HG03060 (cell line): Measurements from ENCODE around the gene HDDC2.

ENCODE experiments used
- ATAC-seq: cut with Tn5 transposase; IDR thresholded peaks from one replicate; pipeline ENCODE4 v1.9.1; 2021; ENCODE audit warnings: low read depth, moderate number of reproducible peaks; ENCODE audit not compliant: unreplicated experiment

Gene HDDC2, protein sequence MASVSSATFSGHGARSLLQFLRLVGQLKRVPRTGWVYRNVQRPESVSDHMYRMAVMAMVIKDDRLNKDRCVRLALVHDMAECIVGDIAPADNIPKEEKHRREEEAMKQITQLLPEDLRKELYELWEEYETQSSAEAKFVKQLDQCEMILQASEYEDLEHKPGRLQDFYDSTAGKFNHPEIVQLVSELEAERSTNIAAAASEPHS

DNA sequence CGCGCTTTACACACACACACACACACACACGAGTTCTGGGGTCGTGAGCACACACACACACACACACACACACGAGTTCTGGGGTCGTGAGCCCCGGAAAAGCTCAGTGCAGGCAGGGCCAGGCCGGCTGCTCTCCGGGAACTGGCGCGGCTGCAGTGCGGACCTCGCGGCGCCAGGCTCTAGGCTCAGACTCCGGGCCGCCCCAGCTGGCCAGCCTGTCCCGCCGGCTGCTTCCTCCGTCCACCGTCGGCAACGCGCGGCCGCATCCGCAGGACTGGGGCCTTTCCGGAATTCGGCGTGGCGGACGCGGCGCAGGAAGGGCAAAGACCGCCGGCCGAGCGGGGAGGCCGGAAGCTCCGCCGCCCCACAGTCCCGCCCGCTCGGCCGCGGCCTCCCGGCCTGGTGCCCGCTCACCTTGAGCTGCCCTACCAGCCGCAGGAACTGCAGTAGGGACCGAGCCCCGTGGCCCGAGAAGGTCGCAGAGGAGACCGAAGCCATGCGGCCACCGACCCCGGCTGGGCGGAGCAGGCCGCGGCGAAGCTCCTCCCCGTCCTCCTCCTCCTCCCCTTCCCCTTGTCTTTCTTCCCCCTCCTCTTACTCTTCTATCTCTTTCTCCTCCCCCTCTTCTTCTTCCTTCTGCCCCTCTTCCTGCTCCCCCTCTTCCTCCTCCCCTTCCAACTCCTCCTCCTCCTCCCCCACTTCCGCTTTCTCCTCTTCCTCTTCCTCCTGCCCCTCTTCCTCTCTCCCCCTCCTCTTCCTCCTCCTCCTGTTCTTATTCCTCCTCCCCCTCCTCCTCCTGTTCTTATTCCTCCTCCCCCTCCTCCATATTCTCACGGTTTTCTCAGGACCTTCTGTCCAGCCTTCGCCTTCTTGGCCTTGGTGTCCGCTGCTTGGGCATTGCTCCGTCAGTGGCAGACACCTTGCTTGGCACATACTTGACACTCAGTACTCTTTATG is at the start of gene HDDC2:
Gene HDDC2, minus strand, starts transcription at position 533 of the 957 bp plus-strand sequence. Its CDS starts 35 bp downstream, at position 498.
- peak; percentile 44 for ATAC-seq

DNA sequence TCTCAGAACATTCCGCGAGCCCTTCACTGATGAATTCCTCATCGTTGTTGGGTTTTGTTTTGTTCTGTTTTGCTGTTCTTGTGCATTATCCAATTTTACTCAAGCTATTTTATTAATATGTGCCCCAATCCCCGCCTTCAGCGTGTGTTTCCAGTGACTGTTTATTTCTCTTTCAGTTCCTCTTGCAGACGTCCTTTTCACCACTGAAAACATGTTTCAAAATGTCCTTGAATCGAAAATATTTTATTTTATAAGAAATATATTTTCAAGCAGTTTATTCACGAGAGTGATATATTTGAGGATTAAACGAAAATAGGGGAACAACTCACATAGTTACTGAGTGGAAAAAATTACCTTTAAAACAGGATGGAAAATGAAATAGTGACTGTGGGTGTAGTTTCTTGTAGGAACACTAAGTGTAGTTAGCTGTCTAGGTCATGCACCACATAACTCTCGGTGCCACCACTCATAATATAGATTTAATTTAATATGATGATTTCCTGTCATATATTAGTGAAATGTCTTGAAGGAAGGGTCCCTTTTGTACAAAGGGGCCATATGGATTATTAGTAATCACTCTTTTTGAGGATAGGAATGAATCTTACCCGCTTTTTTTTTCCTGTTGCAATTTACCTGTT is 45.3 kb upstream of the HDDC2 start:
- ATAC-seq: peak; percentile 85

DNA sequence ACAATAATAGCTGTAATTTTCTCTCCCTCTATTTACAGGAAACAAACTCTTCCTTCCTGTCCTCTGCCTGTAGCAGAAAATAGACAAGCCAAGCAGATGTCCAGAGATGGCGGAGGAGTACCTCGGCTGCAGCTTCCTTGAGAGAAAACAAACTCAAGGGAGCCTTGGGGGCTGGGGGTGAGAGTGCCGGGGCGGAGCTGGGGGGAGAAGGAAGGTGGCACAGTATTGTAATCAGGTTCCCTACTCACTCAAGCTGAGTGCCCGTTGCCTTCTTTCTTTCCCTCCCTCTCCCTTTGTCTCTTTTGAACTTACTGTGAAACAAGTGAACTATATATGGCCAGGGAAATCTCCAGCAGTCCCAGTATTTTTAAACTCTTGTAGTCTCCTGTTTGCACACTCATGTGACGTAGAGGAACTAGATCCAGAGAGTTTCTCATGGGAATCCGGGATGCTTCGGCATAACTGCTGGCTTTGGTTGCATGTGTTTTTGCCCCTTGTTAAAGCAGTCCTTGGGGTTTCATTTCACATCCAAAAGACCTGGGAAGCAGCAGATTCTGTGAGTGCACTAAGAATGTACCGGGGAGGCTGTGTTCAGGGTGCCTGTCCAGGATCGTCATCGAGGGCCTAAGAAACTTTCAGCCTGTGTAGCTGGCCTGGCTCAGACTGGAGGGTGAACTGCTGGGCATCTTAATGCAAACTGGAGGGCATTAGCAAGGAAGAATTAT is 44.6 kb upstream of the HDDC2 start:
- ATAC-seq: peak; percentile 32

DNA sequence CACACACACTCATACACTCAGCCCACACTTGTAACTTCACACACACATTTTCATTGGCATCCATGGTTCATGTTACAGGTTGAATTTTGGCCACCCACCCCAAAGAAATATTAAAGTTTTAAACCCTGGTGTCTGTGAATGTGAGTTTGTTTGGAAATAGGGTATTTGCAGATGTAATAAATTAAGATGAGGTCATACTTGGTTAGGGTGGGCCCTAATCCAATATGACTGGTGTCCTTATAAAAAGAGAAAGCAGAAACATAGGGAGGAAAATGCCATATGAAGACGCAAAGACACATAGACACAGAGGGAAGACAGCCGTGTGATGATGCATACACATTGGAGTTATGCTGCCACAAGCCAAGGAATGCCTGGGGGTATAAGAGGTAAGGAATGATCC is 39.7 kb upstream of the HDDC2 start:
- no peak for ATAC-seq

DNA sequence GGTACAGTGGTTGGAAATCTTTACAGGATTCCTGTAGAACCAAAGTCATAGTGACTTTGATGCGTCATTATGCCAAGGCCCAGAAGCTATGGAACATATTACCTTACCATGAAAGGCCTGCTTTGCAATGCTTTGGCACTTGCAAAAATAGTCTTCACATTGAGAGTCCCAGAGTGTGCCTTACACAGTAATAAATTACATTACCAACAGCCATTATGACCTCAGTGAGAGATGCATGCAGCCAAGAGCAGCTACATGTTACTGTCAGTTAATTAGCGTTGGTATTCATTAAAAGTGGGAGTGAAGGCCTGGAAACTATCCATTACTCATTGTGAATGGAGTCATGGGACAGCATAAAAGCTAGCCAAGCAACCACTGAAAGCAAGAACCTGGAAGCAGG is 39.2 kb upstream of the HDDC2 start:
- no peak for ATAC-seq

DNA sequence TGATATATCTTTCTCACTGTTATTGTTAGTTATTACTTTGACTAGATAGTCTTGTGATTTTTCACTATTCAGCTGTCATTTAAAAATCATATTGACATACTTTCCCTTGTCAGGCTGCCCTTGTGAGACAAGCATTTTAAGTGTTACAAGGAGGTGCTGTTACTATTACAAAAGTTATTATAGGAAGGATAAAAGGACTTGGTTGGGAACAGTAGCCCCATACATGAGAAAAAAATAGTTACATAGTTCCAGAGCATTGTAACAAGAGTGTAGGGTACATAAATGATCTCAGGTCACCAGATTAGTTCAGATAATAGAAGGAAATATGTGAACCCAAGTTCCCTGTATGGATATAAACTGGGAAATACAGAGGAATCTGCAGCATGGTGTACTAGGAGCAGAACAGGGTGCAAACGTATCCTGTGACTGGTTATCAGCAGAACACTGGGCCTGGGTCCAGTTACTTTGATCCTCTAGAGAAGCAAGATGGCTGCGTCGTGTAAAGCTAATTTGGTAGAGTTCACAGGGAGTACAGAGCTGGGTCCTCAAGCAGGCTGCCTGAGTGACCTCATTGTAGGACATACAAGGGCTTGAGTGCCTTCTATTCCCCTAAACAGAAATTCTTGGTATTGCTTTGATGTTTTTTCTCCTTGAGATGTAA is 38.5 kb upstream of the HDDC2 start:
- no peak for ATAC-seq

DNA sequence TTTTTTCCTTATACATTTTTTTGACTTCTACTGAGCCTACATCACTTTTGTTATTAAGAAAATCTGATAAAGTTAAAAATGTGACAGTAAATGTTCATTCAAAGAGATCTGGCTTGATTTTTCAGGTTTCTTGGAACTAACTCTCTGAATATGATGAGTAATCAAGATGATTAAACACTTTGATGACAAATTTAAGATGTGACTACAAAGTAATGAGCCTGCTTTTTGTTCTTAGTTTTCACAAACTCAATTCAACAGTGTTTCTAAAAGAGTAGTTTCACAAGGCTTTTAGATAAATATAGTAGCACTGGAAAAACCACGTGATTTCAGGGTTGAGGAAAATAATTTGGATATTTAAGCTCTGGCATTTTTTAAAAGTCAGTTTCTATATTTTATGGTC is 37.9 kb upstream of the HDDC2 start:
- ATAC-seq: no peak

DNA sequence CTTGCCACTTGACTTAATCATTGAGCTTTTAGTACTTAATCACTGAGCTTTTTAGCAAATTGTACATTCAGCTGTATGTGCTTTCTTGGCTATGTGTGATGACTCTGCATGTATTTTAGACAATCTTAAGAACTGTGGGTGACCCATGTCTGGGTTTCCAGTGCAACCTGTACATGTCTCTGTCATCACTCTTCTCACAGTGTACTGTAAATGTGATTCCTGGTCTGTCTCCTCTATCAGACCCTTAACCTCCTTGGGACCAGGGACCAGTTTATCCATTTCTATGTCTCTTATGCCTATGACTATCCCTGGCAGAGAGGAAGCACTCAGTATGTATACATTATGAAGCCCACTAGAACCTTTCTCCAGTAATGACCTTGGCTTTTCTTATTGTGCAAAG is 36.6 kb upstream of the HDDC2 start:
- ATAC-seq: no peak

DNA sequence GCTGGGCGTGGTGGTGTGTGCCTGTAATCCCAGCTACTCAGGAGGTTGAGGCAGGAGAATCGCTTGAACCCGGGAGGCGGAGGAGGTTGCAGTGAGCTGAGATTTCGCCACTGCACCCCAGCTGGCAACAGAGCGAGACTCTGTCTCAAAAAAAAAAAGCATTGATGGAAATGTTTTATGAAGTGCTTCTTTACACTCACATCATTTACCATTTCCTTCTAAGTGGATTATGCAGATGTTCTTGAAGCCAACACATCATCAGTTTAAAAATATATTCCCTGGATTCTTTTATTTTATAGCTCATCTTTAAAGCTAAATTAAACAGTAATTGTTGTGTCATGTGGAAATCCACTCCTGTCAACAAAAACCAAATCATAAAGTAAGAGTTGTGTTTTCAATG is 35.9 kb upstream of the HDDC2 start:
- ATAC-seq: no peak

DNA sequence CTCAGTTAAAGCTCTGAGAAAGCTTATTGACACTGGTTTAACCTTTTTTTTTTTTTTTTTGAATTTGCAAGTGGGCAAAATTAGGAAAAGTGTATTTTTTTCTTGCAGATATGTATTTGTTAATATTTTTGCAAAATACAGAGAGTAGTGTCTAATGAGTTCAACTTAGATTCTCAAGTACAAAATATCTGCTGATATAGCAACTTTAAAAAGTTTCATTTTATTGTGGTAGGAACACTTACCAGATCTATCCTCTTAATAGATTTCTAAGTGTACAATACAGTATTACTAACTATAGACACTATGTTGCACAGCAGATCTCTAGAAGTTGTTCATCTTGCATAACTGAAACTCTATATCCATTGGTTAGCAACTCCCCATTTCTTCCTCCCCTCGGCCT is 30.9 kb upstream of the HDDC2 start:
- no peak for ATAC-seq

DNA sequence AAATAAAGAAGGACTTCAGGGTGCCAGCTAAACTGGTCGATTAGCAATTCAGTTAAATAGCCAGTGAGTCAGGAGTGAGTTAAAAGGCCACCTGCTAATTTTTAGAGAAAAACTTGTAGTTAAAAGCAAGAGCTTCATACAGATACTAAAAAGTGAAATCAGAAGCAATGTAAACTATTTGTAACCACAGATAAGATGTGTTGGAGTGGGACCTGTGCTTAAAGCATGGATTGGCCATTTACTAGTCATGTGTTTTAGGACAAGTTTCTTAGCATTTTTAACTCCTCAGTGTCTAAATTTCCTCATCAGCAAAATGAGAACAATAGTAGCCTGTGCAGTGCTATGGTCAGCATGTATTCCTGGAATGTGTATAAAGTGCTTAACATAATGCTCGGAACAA is 23.8 kb upstream of the HDDC2 start:
- ATAC-seq: no peak

DNA sequence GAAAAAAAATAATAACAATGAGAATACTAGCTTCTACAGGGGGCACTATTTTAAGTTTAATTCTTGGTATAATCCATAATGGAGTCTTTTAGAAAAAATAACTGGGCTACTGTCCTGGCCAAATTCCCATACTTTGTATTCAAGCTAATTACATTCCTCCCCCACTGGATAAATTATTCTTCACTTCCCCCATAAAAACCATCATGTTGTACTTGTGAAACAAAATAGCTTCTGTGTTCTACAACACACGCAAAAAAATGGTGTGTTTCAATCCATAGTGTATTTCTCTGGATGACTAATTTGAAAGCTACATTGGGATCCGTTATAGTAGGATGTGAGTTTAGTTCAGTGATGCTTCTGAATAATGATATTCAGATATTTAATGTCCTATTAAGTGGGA is 21.6 kb upstream of the HDDC2 start:
- no peak for ATAC-seq

DNA sequence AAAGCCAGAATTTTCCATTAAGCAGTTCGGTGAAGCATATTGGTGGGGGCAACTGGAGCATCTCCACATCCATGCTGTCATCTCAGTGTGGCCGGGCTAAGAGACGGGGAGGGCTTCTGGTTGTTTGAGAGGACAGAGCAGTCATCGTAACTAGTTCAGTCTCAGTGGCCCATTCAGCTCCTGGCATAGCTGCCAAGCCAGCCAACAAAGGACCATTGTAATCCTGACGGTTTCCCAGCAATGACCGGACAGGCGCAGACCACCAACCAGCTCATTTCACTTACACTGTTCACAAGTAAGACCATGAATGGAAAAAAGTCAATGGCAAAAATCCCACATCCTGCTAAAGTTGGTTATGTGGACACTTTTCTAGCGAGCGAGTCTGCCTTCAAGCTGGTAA is 14.9 kb upstream of the HDDC2 start:
- ATAC-seq: no peak

DNA sequence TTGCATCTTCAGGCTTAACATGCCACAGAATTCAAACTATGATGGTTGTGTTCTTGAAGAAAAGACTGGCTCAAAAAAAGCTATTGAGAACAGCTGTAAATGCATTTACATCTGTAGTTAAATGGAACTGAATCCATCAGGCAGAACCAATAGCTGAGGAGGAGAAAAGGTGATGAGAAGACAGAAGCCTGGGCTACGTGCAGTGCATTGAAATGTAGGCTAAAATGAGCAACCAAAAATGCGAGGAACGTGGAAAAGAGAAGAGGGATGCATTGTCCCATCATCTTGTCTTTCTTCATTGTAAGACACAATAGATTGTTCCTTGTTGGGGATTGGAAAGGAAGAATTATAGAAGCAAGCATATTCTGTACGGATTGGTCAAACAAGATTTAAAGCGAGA is 13.8 kb upstream of the HDDC2 start:
- ATAC-seq: no peak

DNA sequence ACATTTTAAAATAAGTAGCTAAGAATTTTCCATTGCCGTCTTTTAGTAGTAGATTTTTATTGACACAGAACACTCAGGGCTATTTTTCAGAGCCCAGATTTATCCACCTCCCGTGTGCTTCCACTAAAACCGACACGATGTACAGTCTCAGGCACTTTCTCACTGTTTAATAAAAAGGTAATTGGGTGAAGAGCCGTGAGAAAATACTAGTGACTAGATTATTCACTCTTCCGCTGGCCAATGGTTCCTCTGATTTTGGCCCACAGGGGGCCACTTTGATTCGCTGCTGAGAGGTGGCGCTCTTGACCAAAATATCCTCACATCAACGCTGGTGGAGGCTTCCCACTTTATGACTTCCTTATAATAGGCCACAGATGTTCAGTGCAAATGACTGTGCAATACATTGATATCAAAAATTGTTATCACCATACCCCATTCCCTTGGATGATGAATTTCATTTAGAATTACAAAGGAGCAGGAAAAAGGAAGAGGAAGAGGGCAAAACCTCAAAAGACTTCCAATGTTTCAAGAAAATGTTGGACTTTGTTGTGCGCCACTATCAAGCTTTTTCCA is 12.3 kb upstream of the HDDC2 start:
- peak; percentile 74 for ATAC-seq

DNA sequence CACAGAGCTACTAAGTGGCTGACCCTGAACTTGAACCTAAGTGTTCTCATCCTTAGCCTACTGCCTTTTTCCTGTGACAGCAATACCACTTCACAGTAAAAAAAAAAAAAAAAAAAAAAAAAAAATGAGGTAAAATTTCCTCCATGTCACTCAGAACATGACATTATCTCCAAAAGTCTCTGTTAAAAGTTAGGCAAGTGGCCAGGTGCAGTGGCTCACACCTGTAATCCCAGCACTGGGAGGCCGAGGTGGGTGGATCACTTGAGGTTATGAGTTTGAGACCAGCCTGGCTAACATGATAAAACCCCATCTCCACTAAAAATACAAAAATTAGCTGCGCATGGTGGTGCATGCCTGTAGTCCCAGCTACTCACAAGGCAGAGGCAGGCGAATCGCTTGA is 11.2 kb upstream of the HDDC2 start:
- ATAC-seq: no peak

DNA sequence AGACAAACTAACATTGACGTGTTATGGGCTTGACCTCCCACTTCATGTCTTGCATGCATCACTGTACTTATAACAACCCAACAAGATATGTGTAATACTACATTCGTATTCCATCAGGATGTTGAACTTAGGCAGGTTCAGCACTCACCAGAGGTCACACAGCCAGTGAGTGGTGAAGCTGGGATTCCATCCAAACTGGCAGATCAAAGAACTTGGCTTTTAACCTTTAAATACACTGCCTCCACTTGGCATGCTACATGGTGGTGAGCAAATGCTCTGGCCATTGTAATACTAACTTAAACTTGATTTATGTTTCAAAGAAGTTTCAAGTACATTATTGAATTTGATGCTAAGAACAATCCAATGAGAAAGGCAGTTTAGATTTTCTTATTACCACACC is 10.7 kb upstream of the HDDC2 start:
- no peak for ATAC-seq

DNA sequence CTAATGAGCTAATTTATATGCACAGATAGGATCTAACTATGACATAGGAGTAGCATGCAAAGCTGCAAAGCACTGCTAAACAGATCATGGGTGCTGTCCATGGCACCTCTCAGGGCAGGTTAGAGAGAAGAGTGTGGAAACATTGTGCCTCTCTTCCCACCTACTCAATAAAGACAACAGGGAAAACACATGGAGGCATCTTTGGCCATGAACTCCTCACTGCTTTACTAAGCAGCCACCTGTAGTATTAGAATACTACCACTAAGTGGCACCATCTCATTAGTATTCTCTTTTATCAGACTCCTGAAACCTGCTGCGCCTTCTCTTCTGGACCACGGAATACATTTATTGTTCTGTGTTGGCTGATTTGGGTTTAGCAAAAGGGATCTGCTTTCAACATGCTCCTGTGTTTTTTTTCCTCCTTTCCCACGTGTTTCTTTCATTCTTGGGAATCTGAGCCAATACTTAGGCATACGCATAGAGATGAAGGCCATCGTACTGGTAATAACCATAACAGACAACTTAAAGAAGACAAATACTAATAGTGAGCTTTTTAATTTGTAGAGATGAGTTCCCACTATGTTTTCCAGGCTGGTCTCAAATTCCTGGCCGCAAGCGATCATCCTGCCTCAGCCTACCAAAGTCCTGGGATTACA is 9.4 kb upstream of the HDDC2 start:
- ATAC-seq: peak; percentile 46

DNA sequence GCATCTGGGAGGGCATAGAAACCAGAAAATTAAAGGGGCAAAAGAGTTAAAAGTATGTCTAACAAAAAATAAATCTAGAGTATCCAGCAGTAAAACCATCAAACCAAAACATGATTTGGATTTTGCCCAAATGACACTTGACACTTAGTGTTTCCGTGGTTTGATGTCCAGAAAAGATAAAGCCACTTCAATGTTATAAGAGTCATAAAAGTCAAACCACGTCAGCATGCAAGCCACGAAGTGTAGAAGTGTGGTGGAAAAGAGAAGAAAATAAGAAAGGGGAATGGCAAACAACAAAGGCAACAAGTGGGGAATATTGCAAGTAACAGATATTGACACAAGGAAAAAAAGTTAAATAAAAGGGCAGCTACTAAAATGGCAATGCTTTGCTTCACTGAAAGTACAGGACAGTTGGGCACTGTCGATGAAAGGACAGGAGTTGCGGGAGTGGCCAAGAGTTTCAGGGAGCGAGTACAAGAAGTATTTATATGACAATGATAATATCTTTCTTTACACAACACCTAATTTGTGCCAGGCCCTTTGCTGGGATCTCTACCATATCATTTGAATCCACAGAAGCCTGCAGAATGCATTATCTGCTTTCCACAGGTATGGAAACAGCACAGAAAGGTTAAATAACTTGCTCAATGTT is 6.3 kb upstream of the HDDC2 start:
- no peak for ATAC-seq
